Measurements from ENCODE around the gene STPG3.

The STPG3 gene

DNA sequence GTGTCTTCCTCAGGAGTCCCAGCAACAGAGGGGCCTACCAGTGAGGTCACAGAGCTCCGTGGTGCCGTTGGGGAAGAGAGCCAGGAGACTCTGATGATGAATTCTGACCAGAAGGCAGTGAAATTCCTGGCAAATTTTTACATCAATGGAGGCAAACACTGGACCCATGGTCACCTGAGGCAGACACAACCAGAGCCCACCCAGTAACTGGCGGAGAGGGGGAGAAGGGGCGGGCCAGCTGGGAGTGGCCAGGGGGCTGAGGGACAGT is at the start of gene STPG3:
Gene STPG3 (plus strand): TSS at position 93 of the 268 bp plus-strand sequence. CDS start 1 bp downstream, at position 94.
- TF ChIP-seq, protein P1, sequence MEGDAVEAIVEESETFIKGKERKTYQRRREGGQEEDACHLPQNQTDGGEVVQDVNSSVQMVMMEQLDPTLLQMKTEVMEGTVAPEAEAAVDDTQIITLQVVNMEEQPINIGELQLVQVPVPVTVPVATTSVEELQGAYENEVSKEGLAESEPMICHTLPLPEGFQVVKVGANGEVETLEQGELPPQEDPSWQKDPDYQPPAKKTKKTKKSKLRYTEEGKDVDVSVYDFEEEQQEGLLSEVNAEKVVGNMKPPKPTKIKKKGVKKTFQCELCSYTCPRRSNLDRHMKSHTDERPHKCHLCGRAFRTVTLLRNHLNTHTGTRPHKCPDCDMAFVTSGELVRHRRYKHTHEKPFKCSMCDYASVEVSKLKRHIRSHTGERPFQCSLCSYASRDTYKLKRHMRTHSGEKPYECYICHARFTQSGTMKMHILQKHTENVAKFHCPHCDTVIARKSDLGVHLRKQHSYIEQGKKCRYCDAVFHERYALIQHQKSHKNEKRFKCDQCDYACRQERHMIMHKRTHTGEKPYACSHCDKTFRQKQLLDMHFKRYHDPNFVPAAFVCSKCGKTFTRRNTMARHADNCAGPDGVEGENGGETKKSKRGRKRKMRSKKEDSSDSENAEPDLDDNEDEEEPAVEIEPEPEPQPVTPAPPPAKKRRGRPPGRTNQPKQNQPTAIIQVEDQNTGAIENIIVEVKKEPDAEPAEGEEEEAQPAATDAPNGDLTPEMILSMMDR (IDR thresholded peaks at IDR 0.05; ENCODE audit: low read depth, low read length), result no peak
- DNase-seq (ENCODE audit: extremely low read depth, low read depth), result no peak

DNA sequence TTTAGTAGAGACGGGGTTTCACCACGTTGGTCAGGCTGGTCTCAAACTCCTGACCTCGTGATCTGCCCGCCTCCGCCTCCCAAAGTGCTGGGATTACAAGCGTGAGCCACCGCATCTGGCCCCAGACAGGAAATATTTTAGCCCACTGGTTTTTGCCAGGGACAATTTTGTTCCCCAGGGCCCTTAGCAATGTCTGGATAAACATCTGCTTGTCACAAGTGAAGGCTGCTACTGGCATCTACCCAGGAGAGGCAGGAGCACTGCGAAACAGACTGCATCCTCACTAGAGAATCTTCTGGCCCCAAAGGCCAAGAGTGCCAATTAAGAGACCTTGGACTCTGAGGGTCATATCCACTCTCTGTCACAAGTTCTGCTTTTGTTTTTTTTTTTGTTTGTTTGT is 48.1 kb upstream of the STPG3 start:
- TF ChIP-seq, protein P1 (IDR thresholded peaks at IDR 0.05; ENCODE audit: low read depth, low read length), result no peak
- DNase-seq (ENCODE audit: extremely low read depth, low read depth), result no peak

DNA sequence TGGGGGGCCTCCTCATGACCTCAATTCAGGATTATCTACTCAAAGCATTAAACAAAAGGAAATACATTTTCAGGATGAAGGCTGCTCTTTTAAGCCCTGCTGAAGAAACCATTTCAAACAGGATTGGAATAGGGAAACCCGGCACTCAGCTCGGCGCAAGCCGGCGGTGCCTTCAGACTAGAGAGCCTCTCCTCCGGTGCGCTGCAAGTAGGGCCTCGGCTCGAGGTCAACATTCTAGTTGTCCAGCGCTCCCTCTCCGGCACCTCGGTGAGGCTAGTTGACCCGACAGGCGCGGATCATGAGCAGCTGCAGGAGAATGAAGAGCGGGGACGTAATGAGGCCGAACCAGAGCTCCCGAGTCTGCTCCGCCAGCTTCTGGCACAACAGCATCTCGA is 46.4 kb upstream of the STPG3 start:
- TF ChIP-seq, protein P1 (IDR thresholded peaks at IDR 0.05; ENCODE audit: low read depth, low read length), result no peak
- DNase-seq (ENCODE audit: extremely low read depth, low read depth), result no peak

DNA sequence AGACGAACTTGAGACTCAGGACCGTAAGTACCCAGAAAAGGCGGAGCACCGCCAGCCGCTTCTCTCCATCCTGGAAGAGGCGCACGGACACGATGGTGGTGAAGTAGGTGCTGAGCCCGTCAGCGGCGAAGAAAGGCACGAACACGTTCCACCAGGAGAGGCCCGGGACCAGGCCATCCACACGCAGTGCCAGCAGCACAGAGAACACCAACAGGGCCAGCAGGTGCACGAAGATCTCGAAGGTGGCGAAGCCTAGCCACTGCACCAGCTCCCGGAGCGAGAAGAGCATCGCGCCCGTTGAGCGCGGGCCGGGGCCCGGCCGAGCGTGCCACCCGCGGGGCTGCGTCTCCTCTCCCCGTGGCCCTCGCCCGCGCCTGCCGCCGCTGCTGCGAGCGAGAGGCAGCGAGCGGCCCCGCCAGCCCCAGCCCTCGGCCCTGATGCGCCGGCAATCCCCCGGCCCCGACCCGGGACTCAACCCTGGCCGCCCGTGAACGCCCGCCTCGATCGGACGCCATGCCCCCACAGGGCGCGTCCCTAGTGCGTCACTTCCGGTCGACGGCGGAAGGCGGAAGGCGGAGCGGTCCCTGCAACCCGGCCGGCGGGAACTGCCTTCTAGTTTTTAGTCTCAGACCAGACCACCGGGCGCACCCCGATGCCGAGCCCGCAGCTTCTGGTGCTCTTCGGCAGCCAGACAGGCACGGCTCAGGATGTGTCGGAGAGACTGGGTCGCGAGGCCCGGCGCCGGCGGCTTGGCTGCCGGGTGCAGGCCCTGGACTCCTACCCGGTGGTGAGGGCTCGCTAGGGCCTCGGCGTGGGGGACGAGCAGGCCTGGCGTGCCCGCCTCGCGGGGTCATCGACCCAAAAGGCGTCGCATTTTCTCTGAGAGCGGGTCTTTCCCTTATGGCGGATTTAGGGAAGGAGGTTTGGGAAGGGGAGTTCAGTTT is 45.7 kb upstream of the STPG3 start, which contains the start of the genes NDOR1 and TMEM203:
Gene NDOR1 (plus strand): TSS at position 575 of the 944 bp plus-strand sequence. CDS start 78 bp downstream, at position 653.
Gene TMEM203 (minus strand): TSS at position 523 of the 944 bp plus-strand sequence. CDS start 234 bp downstream, at position 289.
- DNase-seq (ENCODE audit: extremely low read depth, low read depth), result peak; percentile 11
- TF ChIP-seq, protein P1 (IDR thresholded peaks at IDR 0.05; ENCODE audit: low read depth, low read length), result no peak

DNA sequence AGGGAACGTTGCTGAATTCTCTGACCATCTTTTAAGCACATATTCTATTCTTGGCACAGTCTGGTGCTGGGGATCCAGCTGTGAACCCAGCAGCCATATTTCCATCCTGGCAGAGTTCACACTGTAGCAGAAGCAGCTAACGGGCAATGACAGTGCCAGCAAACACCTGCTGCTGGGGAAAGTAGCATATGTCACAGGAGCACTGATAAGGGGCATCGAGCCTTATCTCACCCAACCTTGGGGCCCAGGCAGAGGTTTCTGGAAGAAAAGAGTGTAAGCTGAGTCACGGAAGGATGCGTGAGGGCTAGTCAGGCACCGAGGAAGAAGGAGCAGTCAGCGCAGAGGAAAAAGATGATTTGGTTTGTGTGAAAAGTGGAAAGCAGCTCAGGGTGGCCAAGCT is 44.5 kb upstream of the STPG3 start:
- DNase-seq (ENCODE audit: extremely low read depth, low read depth), result no peak
- TF ChIP-seq, protein P1 (IDR thresholded peaks at IDR 0.05; ENCODE audit: low read depth, low read length), result no peak

DNA sequence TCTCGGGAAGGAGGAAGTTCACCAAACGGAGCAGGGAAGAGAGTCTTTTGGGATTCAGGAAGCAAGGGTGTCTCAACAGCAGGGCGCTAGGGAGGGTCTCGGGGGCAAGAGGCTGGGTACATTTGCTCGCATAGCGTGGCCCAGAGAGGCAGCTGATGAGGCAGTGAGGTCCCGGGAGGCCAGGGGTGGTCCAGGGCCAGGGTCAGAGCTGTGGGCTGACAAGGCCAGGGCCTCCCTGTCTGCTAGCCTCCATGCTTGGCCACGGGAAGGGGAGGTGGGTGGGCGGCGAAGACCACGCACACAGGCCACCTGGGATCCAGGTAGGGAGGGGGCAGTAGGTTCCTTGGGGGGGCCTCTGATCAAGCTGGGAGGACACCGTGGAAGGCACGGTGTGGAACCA is 39.6 kb upstream of the STPG3 start:
- no peak for DNase-seq (ENCODE audit: extremely low read depth, low read depth)
- TF ChIP-seq, protein P1 (IDR thresholded peaks at IDR 0.05; ENCODE audit: low read depth, low read length), result no peak

DNA sequence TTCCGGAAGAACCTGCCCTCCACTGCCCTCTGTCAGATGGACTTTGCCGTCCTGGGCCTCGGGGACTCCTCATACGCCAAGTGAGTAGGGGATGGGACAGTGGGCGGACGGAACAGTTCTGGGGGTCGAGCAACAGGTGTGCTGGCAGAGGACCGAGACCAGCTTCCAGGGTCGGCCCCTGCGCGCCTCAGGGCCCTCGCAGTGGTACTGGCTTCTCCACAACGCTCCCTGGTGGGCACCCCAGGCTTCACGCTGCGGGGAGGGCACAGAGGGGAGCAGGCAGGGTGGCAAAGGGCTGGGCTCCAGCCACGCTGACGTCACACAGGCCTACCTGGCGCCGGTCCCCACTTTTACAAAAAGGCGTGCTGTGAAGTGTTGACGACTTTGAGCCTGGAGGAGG is 38.6 kb upstream of the STPG3 start:
- TF ChIP-seq, protein P1 (IDR thresholded peaks at IDR 0.05; ENCODE audit: low read depth, low read length), result no peak

More for the DNA sequence above, 38.6 kb upstream of the STPG3 start:
- no peak for DNase-seq (ENCODE audit: extremely low read depth, low read depth)

Data from AG09319 (cell line).